Activated CD4-positive, alpha-beta T cell treated with anti-CD3 and anti-CD28 coated beads, Interleukin-10, Interleukin-2, amounts not matched to agents 100 ng/mL and 50 ng/mL, durations not matched to agents 16 hours and 8 hours (primary cell): ENCODE measurements around the gene CAMTA1.

Source experiments
- DNase-seq: peaks from one replicate; pipeline ENCODE4 v3.0.0-alpha.2; 2020

The CAMTA1 gene

GRCh38 chr1:7555391-7556185, 770.3 kb downstream of the CAMTA1 start:
- DNase-seq: no peak

- no peak for DNase-seq
These were observed 772.1 kb downstream of the CAMTA1 start for GRCh38 chr1:7557301-7557891.

- no peak for DNase-seq
These were observed 772.8 kb downstream of the CAMTA1 start for GRCh38 chr1:7558041-7558461.

- DNase-seq: no peak
These were observed 773.2 kb downstream of the CAMTA1 start for GRCh38 chr1:7558481-7558880.

- no peak for DNase-seq
These were observed 773.9 kb downstream of the CAMTA1 start for GRCh38 chr1:7558921-7559869.

DNA sequence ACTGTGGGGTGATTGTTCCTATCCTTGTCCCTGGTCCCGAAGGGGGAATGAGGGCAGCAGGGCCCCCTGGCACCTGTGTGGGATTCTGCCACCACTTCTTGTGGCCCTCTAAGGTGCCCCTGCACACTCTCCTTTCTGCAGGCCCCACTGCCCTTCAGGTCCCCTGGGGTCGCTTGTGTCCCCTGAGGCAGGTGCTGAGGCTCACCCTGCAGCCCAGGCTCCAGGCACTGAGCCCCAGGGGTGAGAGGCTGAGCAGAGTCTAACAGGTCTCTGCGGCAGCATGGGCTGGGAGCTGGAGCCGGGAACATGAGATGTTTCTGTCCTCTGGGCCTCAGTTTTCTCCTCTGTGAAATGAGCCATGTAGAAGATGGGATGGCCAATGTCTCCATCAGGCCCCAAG, 774.9 kb downstream of the CAMTA1 start:
- no peak for DNase-seq

- DNase-seq: no peak
These were observed 775.4 kb downstream of the CAMTA1 start for GRCh38 chr1:7560601-7561181.

GRCh38 chr1:7561331-7561921, 776.2 kb downstream of the CAMTA1 start:
- peak; percentile 35 for DNase-seq

- no peak for DNase-seq
These were observed 776.9 kb downstream of the CAMTA1 start for GRCh38 chr1:7561936-7562728.

- DNase-seq: no peak
These were observed 777.7 kb downstream of the CAMTA1 start for GRCh38 chr1:7562729-7563605.

- DNase-seq: no peak
These were observed 778.9 kb downstream of the CAMTA1 start for GRCh38 chr1:7564137-7564536.

GRCh38 chr1:7565099-7565750, 780.0 kb downstream of the CAMTA1 start:
- DNase-seq: no peak

- DNase-seq: no peak
These were observed 781.4 kb downstream of the CAMTA1 start for GRCh38 chr1:7566417-7567375.

GRCh38 chr1:7567376-7567775, 782.1 kb downstream of the CAMTA1 start:
- no peak for DNase-seq

- DNase-seq: no peak
These were observed 782.8 kb downstream of the CAMTA1 start for GRCh38 chr1:7568053-7568452.

- no peak for DNase-seq
These were observed 783.8 kb downstream of the CAMTA1 start for GRCh38 chr1:7568901-7569524.

GRCh38 chr1:7570311-7570710, 785.1 kb downstream of the CAMTA1 start:
- DNase-seq: no peak

DNA sequence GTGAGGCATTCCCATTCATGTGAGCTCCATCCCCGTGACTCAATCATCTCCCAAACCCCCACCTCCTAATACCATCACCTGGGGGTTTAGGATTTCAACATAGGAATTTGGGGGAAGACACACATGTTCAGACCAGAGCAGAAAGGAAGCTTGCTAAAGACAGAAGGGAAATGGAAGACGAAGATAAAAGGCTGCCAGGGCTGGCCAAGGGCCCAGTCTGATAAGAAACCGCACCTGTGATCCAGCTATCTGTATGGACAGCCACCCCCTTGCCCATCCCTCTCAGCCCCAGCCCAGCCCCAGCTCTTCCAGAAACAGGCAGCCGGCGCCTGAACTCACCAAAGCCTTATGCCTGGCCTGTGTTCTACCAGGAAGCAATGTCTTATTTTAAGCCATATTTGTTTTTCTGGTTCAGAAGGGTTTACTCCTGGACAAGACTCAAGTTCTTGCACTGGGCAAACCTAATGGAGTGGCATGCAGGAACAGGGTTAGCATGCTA, 787.4 kb downstream of the CAMTA1 start:
- no peak for DNase-seq
